IMR-90 (cell line): ENCODE data around the gene RCE1. TPM values are rescaled to one million over a fixed set of nuclear protein-coding genes. Genes with fewer than 3 reads are reported as not detected.
"Not testable (repeated sequence)": the region's sequence is repeated elsewhere in the genome, so short reads cannot be mapped to it uniquely, and the experiment has no call there.

Experiments
- ATAC-seq: fragments of 200-7000 bp; cut with Tn5 transposase; 2 replicates; pipeline ENCODE4 v1.9.1; 2020; ENCODE audit warnings: low read depth, mild to moderate bottlenecking, moderate library complexity
- BruUV-seq: library from RNA; stranded (reverse); fragments of 400-500 nt; replicated peaks from 2 replicates; lab custom pipeline; 2021; lab: Mats Ljungman, UMichigan
- CTCF ChIA-PET: fragments of 300-600 bp; formaldehyde crosslinking; extraction: SDS; loops from one replicate; lab custom pipeline; 2021; ENCODE audit warnings: antibody characterized with exemption; lab: Yijun Ruan, JAX
- POLR2A ChIA-PET: fragments of 300-600 bp; sonication (Branson Sonifier 250); formaldehyde crosslinking; loops from one replicate; lab custom pipeline; 2022; ENCODE audit warnings: antibody characterized with exemption; ENCODE audit not compliant: unreplicated experiment; lab: Charles Lee
- DNase-seq: peaks from one replicate; pipeline ENCODE4 v3.0.0; 2013
- H2AFZ ChIP-seq: replicated peaks from 2 replicates; pipeline ENCODE3; 2013; ENCODE audit warnings: low read length, mild to moderate bottlenecking; ENCODE audit not compliant: poor library complexity
- H2AK5ac ChIP-seq: 2 replicates; pipeline ENCODE4 v1.6.1; 2013; ENCODE audit warnings: low read depth, low read length, inconsistent platforms
- H2AK9ac ChIP-seq: replicated peaks from 2 replicates; pipeline ENCODE3; 2013; ENCODE audit warnings: mild to moderate bottlenecking, low read depth, low read length, moderate library complexity; ENCODE audit not compliant: poor library complexity
- H2BK120ac ChIP-seq: 2 replicates; pipeline ENCODE4 v1.6.1; 2013; ENCODE audit warnings: low read depth, low read length, inconsistent platforms
- H2BK15ac ChIP-seq: 3 replicates; pipeline ENCODE4 v1.6.1; 2013; ENCODE audit warnings: low read depth, low read length, inconsistent platforms
- H2BK20ac ChIP-seq: 2 replicates; pipeline ENCODE4 v1.6.1; 2013; ENCODE audit warnings: low read depth, mild to moderate bottlenecking, inconsistent platforms, low read length, moderate library complexity
- H2BK5ac ChIP-seq: 2 replicates; pipeline ENCODE4 v1.6.1; 2013; ENCODE audit warnings: mild to moderate bottlenecking, low read depth, low read length, inconsistent platforms; ENCODE audit not compliant: poor library complexity, severe bottlenecking
- H3K14ac ChIP-seq: replicated peaks from 2 replicates; pipeline ENCODE4 v1.6.1; 2013; ENCODE audit warnings: low read depth, low read length, inconsistent platforms
- H3K18ac ChIP-seq: 2 replicates; pipeline ENCODE4 v1.6.1; 2013; ENCODE audit warnings: low read depth, low read length, control low read depth
- H3K23ac ChIP-seq: 2 replicates; pipeline ENCODE4 v1.6.1; 2013; ENCODE audit warnings: low read depth, low read length, inconsistent platforms
- H3K27ac ChIP-seq: 2 replicates; pipeline ENCODE4 v1.5.1; 2013; ENCODE audit warnings: mild to moderate bottlenecking, control low read depth, low read length; ENCODE audit not compliant: insufficient read depth
- H3K27me3 ChIP-seq: 2 replicates; pipeline ENCODE4 v1.6.1; 2013; ENCODE audit warnings: low read length; ENCODE audit not compliant: control insufficient read depth, insufficient read depth
- H3K36me3 ChIP-seq: 2 replicates; pipeline ENCODE4 v1.6.1; 2013; ENCODE audit warnings: low read length, mixed read lengths; ENCODE audit not compliant: control insufficient read depth, insufficient read depth
- H3K4ac ChIP-seq: 2 replicates; pipeline ENCODE4 v1.6.1; 2013; ENCODE audit warnings: low read depth, low read length, inconsistent platforms
- H3K4me1 ChIP-seq: 2 replicates; pipeline ENCODE4 v1.6.1; 2013; ENCODE audit warnings: low read length, mixed read lengths; ENCODE audit not compliant: control insufficient read depth, insufficient read depth
- H3K4me2 ChIP-seq: 2 replicates; pipeline ENCODE4 v1.6.1; 2013; ENCODE audit warnings: low read depth, mild to moderate bottlenecking, control low read depth, low read length, moderate library complexity
- H3K4me3 ChIP-seq: 2 replicates; pipeline ENCODE4 v1.5.1; 2013; ENCODE audit warnings: low read depth, mild to moderate bottlenecking, control low read depth, low read length, moderate library complexity; ENCODE audit not compliant: insufficient read depth
- H3K56ac ChIP-seq: 2 replicates; pipeline ENCODE4 v1.6.1; 2013; ENCODE audit warnings: low read length, inconsistent platforms; ENCODE audit not compliant: insufficient read depth; ENCODE audit errors: extremely low read depth
- H3K79me1 ChIP-seq, 2 experiments: 2 replicates each; pipeline ENCODE4 v1.6.1; 2013; ENCODE audit warnings: low read length in 2 of 2, inconsistent platforms in 1 of 2, low read depth in 1 of 2
- H3K9ac ChIP-seq: 2 replicates; pipeline ENCODE4 v1.6.1; 2013; ENCODE audit warnings: low read depth, low read length, control low read depth
- H3K9me1 ChIP-seq: 2 replicates; pipeline ENCODE4 v1.6.1; 2013; ENCODE audit warnings: low read length, inconsistent platforms; ENCODE audit not compliant: insufficient read depth
- H3K9me3 ChIP-seq: 2 replicates; pipeline ENCODE4 v1.6.1; 2013; ENCODE audit warnings: low read length; ENCODE audit not compliant: control insufficient read depth, insufficient read depth
- H4K20me1 ChIP-seq: 2 replicates; pipeline ENCODE4 v1.6.1; 2013; ENCODE audit warnings: low read length, inconsistent platforms; ENCODE audit not compliant: insufficient read depth
- H4K5ac ChIP-seq: 2 replicates; pipeline ENCODE4 v1.6.1; 2013; ENCODE audit warnings: mild to moderate bottlenecking, low read depth, low read length, control low read depth
- H4K8ac ChIP-seq, 2 experiments: 2 replicates each; pipeline ENCODE4 v1.6.1; 2013; ENCODE audit warnings: low read depth in 2 of 2, low read length in 2 of 2, control low read depth in 1 of 2, inconsistent platforms in 1 of 2
- H4K91ac ChIP-seq: 2 replicates; pipeline ENCODE4 v1.6.1; 2013; ENCODE audit warnings: low read depth, low read length, inconsistent platforms; ENCODE audit not compliant: insufficient read depth
- dilution Hi-C: fragments of 300-500 bp; cut with HindIII; formaldehyde crosslinking; loops from one replicate; pipeline ENCODE4 v1.14.3; 2018; ENCODE audit warnings: low sequenced_read_pairs; ENCODE audit not compliant: unreplicated experiment
- in situ Hi-C: fragments of 300-500 bp; cut with MboI; formaldehyde crosslinking; loops from 3 replicates; pipeline ENCODE4 v1.14.3; 2019; ENCODE audit warnings: low sequenced_read_pairs, inconsistent platforms, mixed read lengths
- intact Hi-C: fragments of 100-400 bp; cut with micrococcal nuclease; formaldehyde crosslinking; loops from 2 replicates; pipeline ENCODE4 v1.10.0; 2022
- polyA plus RNA-seq, 3 experiments: library from polyadenylated mRNA; depleted of rRNA; stranded (reverse); fragments of >200 nt; gene quantifications; 2 replicates each; pipeline ENCODE4 v1.2.3, GENCODE V29; 2012; ENCODE audit warnings: low replicate concordance in 1 of 3
- total RNA-seq: library from RNA; depleted of rRNA; stranded (reverse); fragments of >200 nt; gene quantifications from 2 replicates; pipeline ENCODE4 v1.2.3, GENCODE V29; 2012

The RCE1 gene
- total and polyA plus RNA-seq, 2 of the 4 experiments (the other 2 are of a cell fraction), result 6.6 to 19.4 TPM

- H4K8ac ChIP-seq, H3K36me3 ChIP-seq, H2AK9ac ChIP-seq, H3K27ac ChIP-seq, H2AK5ac ChIP-seq, H3K4ac ChIP-seq, H2BK5ac ChIP-seq, H3K4me3 ChIP-seq, BruUV-seq, H3K9me3 ChIP-seq, H3K9me1 ChIP-seq, H3K14ac ChIP-seq, H2BK120ac ChIP-seq, H2BK15ac ChIP-seq, H3K56ac ChIP-seq, H2AFZ ChIP-seq, H3K27me3 ChIP-seq, H3K4me2 ChIP-seq, dilution Hi-C loops, H4K20me1 ChIP-seq, H3K9ac ChIP-seq, H2BK20ac ChIP-seq, H3K4me1 ChIP-seq, POLR2A ChIA-PET, H3K23ac ChIP-seq, ATAC-seq, H3K18ac ChIP-seq, H4K5ac ChIP-seq, H3K79me1 ChIP-seq, intact Hi-C loops, in situ Hi-C loops, DNase-seq, CTCF ChIA-PET, H4K91ac ChIP-seq: not testable (repeated sequence)
Observed at GRCh38 chr11:66799815-66800214, 43.4 kb upstream of the RCE1 start.
